K562 (cell line): Measurements from ENCODE around the gene CCDC136. TPM values are rescaled to one million over a fixed set of nuclear protein-coding genes. Genes with fewer than 3 reads are reported as not detected.

Source experiments
- BACH1 ChIP-seq: fragments of 200-800 bp; sonication (Bioruptor generic); IDR thresholded peaks from 2 replicates; pipeline ENCODE4 v1.6.1; 2016; ENCODE audit warnings: missing genetic modification characterization, missing compliant biosample characterization
- DPF2 ChIP-seq: fragments of 450-650 bp; IDR thresholded peaks from 2 replicates; pipeline ENCODE4 v1.6.1; 2016
- MAFG ChIP-seq: fragments of 450-650 bp; conservative IDR thresholded peaks from 2 replicates; pipeline ENCODE4 v1.6.1; 2016; ENCODE audit warnings: missing genetic modification characterization, missing compliant biosample characterization
- MAFK ChIP-seq: IDR thresholded peaks from 2 replicates; pipeline ENCODE4 v1.6.1; 2011; ENCODE audit warnings: low read length, improper control_type of control experiment
- MTA1 ChIP-seq: fragments of 450-650 bp; IDR thresholded peaks from 2 replicates; pipeline ENCODE4 v1.6.1; 2017; ENCODE audit warnings: borderline replicate concordance
- PCBP2 ChIP-seq: fragments of 200-400 bp; formaldehyde crosslinking; IDR thresholded peaks from 2 replicates; pipeline ENCODE4 v1.6.1; 2018; ENCODE audit warnings: low read length, low read depth, mild to moderate bottlenecking, moderate library complexity; ENCODE audit not compliant: poor library complexity, severe bottlenecking
- TAF15 ChIP-seq: fragments of 200-400 bp; formaldehyde crosslinking; IDR thresholded peaks from 2 replicates; pipeline ENCODE4 v1.6.1; 2017; ENCODE audit warnings: mild to moderate bottlenecking, low read depth, low read length, moderate library complexity
- TAL1 ChIP-seq: fragments of 450-650 bp; IDR thresholded peaks from 2 replicates; pipeline ENCODE4 v1.6.1; 2016; ENCODE audit warnings: mild to moderate bottlenecking
- ZNF41 ChIP-seq: fragments of 250-450 bp; sonication (Bioruptor Pico); conservative IDR thresholded peaks from 2 replicates; pipeline ENCODE4 v1.4.0; 2020; ENCODE audit warnings: mild to moderate bottlenecking
- ZNF57 ChIP-seq: fragments of 450-650 bp; formaldehyde crosslinking; IDR thresholded peaks from 2 replicates; pipeline ENCODE4 v1.4.0; 2020; ENCODE audit warnings: mild to moderate bottlenecking, moderate library complexity
- polyA plus RNA-seq, 8 experiments: library from polyadenylated mRNA; depleted of rRNA in 4 of 8; stranded (reverse) in 5 of 8; unstranded in 3 of 8; fragments of >200 nt; fragmentation: Nextera tagmentation in 2 of 8; fragmentation: Illumina TruSeq in 1 of 8; extraction: Ambion mirVana in 2 of 8; extraction: Trizol in 1 of 8; gene quantifications; 2 replicates each; pipeline versions ENCODE4 v1.2.1 to v1.2.3, GENCODE V29; 2011 to 2014; ENCODE audit warnings: inconsistent platforms in 1 of 8, missing spikeins in 1 of 8
- total RNA-seq, 7 experiments: library from RNA; depleted of rRNA in 6 of 7; stranded (reverse); fragments of >200 nt in 6 of 7; fragmentation: Illumina TruSeq in 2 of 7; extraction: Trizol in 2 of 7; gene quantifications; 2 replicates each; pipeline versions ENCODE4 v1.2.1 to v1.2.3, GENCODE V29; 2011 to 2021; ENCODE audit warnings: low replicate concordance in 1 of 7
- TF ChIP-seq, protein P1 (sequence below), 2 experiments: fragments of 450-650 bp in 1 of 2; sonication (generic) in 1 of 2; formaldehyde crosslinking in 1 of 2; IDR thresholded peaks; 2 replicates each; pipeline versions ENCODE4 v1.7.1 to v1.9.0; 2016 to 2022; ENCODE audit warnings: inconsistent platforms in 1 of 2, mild to moderate bottlenecking in 1 of 2, missing genetic modification reagents in 1 of 2
- TF ChIP-seq, protein P2 (sequence below): fragments of 450-650 bp; IDR thresholded peaks from 2 replicates; pipeline ENCODE4 v1.6.1; 2017; ENCODE audit warnings: antibody characterized with exemption, mild to moderate bottlenecking
- TF ChIP-seq, protein P3 (sequence below), 2 experiments: IDR thresholded peaks; 2 replicates each; pipeline ENCODE4 v1.6.1; 2011; ENCODE audit warnings: borderline replicate concordance in 1 of 2, control low read depth in 1 of 2, low read depth in 1 of 2, low read length in 1 of 2, mild to moderate bottlenecking in 1 of 2, mixed read lengths in 1 of 2, moderate library complexity in 1 of 2; ENCODE audit not compliant: insufficient read depth in 1 of 2, insufficient read length in 1 of 2, poor library complexity in 1 of 2, severe bottlenecking in 1 of 2; ENCODE audit errors: extremely low read depth in 1 of 2

Gene CCDC136
- total and polyA plus RNA-seq, 9 of the 15 experiments (the other 6 are each of a cell fraction or from before 2014, with no cell fraction given) = 2.4 to 40.8 (median 26.5) TPM

DNA sequence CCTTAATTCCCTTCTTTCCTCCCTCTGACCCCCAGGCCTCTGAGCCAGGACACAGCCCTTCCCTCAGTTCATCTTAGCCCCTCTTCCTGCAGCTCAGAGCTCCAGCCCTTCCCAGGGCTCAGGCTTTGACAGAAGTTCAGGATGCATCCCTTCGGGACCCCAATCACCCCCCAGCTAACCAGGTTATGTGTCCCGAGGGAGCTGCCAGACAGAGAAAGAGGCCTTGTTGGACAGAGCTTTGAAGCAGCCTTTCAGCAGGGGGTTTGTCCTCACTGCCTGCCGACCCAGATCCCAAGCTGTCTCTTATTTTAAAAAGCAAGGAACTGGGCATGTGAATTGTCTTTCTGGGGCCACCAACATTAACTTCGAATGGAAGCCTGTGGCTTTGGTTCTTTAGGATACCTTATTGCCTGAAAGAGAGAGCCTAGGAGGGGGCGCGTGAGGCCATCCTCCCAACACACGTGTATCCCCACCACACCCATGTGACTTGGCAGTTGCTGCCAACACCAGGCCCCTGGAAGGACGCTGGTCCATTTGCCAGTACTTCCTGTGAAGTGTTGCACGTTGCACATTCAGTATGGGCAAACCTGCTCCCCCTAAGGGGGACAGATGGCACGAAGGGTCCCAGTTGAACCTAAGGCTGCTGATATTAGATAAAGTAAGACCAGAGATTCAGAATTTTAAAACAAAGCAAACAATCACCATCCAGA is 858 bp downstream of the CCDC136 start (continued):
- TF ChIP-seq, protein P1, sequence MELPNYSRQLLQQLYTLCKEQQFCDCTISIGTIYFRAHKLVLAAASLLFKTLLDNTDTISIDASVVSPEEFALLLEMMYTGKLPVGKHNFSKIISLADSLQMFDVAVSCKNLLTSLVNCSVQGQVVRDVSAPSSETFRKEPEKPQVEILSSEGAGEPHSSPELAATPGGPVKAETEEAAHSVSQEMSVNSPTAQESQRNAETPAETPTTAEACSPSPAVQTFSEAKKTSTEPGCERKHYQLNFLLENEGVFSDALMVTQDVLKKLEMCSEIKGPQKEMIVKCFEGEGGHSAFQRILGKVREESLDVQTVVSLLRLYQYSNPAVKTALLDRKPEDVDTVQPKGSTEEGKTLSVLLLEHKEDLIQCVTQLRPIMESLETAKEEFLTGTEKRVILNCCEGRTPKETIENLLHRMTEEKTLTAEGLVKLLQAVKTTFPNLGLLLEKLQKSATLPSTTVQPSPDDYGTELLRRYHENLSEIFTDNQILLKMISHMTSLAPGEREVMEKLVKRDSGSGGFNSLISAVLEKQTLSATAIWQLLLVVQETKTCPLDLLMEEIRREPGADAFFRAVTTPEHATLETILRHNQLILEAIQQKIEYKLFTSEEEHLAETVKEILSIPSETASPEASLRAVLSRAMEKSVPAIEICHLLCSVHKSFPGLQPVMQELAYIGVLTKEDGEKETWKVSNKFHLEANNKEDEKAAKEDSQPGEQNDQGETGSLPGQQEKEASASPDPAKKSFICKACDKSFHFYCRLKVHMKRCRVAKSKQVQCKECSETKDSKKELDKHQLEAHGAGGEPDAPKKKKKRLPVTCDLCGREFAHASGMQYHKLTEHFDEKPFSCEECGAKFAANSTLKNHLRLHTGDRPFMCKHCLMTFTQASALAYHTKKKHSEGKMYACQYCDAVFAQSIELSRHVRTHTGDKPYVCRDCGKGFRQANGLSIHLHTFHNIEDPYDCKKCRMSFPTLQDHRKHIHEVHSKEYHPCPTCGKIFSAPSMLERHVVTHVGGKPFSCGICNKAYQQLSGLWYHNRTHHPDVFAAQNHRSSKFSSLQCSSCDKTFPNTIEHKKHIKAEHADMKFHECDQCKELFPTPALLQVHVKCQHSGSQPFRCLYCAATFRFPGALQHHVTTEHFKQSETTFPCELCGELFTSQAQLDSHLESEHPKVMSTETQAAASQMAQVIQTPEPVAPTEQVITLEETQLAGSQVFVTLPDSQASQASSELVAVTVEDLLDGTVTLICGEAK (IDR thresholded peaks at IDR 0.05) = no peak
- TF ChIP-seq, protein P1 (CRISPR knock-in tag; IDR thresholded peaks at IDR 0.05) = no peak
- TF ChIP-seq TAL1 (no peak), PCBP2 (no peak), DPF2 (no peak), ZNF57 (CRISPR knock-in tag) (no peak), BACH1 (tag) (no peak), MTA1 (no peak), ZNF41 (no peak), MAFK (0 out of 2 replicates have a peak, but pooled peaks have one; percentile 11), MAFG (no peak), TAF15 (no peak)
- TF ChIP-seq, protein P2, sequence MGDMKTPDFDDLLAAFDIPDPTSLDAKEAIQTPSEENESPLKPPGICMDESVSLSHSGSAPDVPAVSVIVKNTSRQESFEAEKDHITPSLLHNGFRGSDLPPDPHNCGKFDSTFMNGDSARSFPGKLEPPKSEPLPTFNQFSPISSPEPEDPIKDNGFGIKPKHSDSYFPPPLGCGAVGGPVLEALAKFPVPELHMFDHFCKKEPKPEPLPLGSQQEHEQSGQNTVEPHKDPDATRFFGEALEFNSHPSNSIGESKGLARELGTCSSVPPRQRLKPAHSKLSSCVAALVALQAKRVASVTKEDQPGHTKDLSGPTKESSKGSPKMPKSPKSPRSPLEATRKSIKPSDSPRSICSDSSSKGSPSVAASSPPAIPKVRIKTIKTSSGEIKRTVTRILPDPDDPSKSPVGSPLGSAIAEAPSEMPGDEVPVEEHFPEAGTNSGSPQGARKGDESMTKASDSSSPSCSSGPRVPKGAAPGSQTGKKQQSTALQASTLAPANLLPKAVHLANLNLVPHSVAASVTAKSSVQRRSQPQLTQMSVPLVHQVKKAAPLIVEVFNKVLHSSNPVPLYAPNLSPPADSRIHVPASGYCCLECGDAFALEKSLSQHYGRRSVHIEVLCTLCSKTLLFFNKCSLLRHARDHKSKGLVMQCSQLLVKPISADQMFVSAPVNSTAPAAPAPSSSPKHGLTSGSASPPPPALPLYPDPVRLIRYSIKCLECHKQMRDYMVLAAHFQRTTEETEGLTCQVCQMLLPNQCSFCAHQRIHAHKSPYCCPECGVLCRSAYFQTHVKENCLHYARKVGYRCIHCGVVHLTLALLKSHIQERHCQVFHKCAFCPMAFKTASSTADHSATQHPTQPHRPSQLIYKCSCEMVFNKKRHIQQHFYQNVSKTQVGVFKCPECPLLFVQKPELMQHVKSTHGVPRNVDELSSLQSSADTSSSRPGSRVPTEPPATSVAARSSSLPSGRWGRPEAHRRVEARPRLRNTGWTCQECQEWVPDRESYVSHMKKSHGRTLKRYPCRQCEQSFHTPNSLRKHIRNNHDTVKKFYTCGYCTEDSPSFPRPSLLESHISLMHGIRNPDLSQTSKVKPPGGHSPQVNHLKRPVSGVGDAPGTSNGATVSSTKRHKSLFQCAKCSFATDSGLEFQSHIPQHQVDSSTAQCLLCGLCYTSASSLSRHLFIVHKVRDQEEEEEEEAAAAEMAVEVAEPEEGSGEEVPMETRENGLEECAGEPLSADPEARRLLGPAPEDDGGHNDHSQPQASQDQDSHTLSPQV = peak; percentile 94
- TF ChIP-seq, protein P3, sequence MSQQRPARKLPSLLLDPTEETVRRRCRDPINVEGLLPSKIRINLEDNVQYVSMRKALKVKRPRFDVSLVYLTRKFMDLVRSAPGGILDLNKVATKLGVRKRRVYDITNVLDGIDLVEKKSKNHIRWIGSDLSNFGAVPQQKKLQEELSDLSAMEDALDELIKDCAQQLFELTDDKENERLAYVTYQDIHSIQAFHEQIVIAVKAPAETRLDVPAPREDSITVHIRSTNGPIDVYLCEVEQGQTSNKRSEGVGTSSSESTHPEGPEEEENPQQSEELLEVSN (IDR thresholded peaks at IDR 0.05; ENCODE audit: borderline replicate concordance in 1 of 2, extremely low read depth in 1 of 2, insufficient read depth in 1 of 2, insufficient read length in 1 of 2, low read depth in 1 of 2, low read length in 1 of 2, poor library complexity in 1 of 2, severe bottlenecking in 1 of 2) = peak; percentile 67 to 83
